Suprapubic skin (tissue), 3 donors: ENCODE measurements around the gene TNFRSF8.

ENCODE experiments used
- POLR2AphosphoS5 ChIP-seq, 3 donors: sonication (generic); formaldehyde crosslinking; IDR thresholded peaks; one replicate each; pipeline ENCODE4 v1.6.1; 2017; ENCODE audit warnings: antibody characterized with exemption in 3 of 3
- TF ChIP-seq, protein P1 (sequence below), 2 donors: fragments of 200-600 bp in 1 of 2; fragments of 450-650 bp in 1 of 2; sonication (generic) in 1 of 2; IDR thresholded peaks; one replicate each; pipeline ENCODE4 v1.5.1; 2016 to 2019; ENCODE audit warnings: antibody characterized with exemption in 2 of 2, mild to moderate bottlenecking in 1 of 2, moderate library complexity in 1 of 2

GRCh38 chr1:12094180-12094579 lies 31.1 kb downstream of the TNFRSF8 start:
- TF ChIP-seq POLR2AphosphoS5 (IDR thresholded peaks at IDR 0.05), result no peak
- TF ChIP-seq, protein P1, sequence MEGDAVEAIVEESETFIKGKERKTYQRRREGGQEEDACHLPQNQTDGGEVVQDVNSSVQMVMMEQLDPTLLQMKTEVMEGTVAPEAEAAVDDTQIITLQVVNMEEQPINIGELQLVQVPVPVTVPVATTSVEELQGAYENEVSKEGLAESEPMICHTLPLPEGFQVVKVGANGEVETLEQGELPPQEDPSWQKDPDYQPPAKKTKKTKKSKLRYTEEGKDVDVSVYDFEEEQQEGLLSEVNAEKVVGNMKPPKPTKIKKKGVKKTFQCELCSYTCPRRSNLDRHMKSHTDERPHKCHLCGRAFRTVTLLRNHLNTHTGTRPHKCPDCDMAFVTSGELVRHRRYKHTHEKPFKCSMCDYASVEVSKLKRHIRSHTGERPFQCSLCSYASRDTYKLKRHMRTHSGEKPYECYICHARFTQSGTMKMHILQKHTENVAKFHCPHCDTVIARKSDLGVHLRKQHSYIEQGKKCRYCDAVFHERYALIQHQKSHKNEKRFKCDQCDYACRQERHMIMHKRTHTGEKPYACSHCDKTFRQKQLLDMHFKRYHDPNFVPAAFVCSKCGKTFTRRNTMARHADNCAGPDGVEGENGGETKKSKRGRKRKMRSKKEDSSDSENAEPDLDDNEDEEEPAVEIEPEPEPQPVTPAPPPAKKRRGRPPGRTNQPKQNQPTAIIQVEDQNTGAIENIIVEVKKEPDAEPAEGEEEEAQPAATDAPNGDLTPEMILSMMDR (IDR thresholded peaks at IDR 0.05), result no peak
